Measurements from ENCODE around the gene NHSL2. TPM values are rescaled to one million over a fixed set of nuclear protein-coding genes. Genes with fewer than 3 reads are reported as not detected.

The NHSL2 gene
- total RNA-seq, 1 donor from 2014 or later = 58.1 TPM

- TF ChIP-seq CTCF (IDR thresholded peaks at IDR 0.05) = no peak
- no peaks in the 10 kb centered on the region for H3K27me3 ChIP-seq
- intact Hi-C loops (cut with DNase I) = loop anchor here (5.0 kb wide), 1 partner anchor 61 kb away; no protein-coding TSS in a partner anchor
- no peaks in the 10 kb centered on the region for H3K36me3 ChIP-seq
- H3K4me1 ChIP-seq = peaks cover 4 to 20% of the 10 kb centered on the region in 2 donors
- peak in 1 of 2 donors; percentile 88 for DNase-seq (ENCODE audit: low spot score in 2 of 2)
- peak overlapping the region; percentile 77 to 81 for H3K27ac ChIP-seq
- H3K9me3 ChIP-seq = no peaks in the 10 kb centered on the region
- H3K4me3 ChIP-seq = no peak overlapping the region
Measured at GRCh38 chrX:72123471-72124185, 213.0 kb downstream of the NHSL2 start.

DNA sequence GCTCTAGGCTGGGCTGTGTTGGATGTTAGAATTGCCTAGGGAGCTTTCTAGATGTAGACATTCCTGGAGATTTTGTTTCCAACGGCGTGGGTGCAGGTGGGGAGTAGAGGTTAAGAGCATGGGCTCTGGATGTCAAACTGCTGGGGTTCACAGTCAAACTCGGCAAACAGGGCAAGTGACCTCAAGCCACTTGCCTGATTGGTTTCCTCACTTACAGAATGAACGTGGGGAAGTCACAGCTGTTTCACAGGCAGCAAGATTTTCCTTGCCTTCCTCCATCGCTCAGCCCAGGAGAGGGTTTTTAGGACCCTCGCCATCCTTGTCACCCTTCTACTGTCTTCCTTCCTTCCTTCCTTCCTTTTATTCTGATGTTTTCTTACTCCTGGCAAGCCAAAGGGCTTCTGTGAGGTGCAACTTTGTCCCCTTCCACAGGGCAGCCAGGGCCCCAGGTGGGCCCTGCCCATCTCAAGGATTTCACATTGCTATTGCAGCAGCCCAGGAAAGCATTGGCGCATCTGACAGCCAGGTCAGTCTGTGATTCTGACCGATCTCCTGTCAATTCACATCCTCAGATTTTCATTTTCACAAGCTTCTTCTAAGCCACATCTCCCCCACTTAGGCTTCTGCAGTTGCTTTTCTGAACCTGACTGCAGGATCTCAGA is 214.0 kb downstream of the NHSL2 start:
- H3K27me3 ChIP-seq = no peaks in the 10 kb centered on the region
- peaks cover 4 to 20% of the 10 kb centered on the region in 2 donors for H3K4me1 ChIP-seq
- H3K9me3 ChIP-seq = no peaks in the 10 kb centered on the region
- no peak overlapping the region for H3K4me3 ChIP-seq
- DNase-seq (ENCODE audit: low spot score in 2 of 2) = no peak
- H3K36me3 ChIP-seq = no peaks in the 10 kb centered on the region
- TF ChIP-seq CTCF (IDR thresholded peaks at IDR 0.05) = no peak
- intact Hi-C loops (cut with DNase I) = loop anchor here (5.0 kb wide), 1 partner anchor 62 kb away; no protein-coding TSS in a partner anchor
- H3K27ac ChIP-seq = peak overlapping the region; percentile 77 to 81

GRCh38 chrX:72125331-72126047 is 214.8 kb downstream of the NHSL2 start:
- Histone ChIP-seq H3K36me3 (no peaks in the 10 kb centered on the region), H3K27me3 (no peaks in the 10 kb centered on the region), H3K4me3 (no peak overlapping the region), H3K9me3 (no peaks in the 10 kb centered on the region), H3K4me1 (peaks cover 4 to 20% of the 10 kb centered on the region in 2 donors), H3K27ac (peak overlapping the region; percentile 77 to 81)
- DNase-seq (ENCODE audit: low spot score in 2 of 2) = no peak
- peak in 2 of 3 experiments; percentile 9 to 13 for TF ChIP-seq CTCF (IDR thresholded peaks at IDR 0.05)
- intact Hi-C loops (cut with DNase I) = loop anchor here (1.0 kb wide), 2 partner anchors 107 to 126 kb away; no protein-coding TSS in a partner anchor

DNA sequence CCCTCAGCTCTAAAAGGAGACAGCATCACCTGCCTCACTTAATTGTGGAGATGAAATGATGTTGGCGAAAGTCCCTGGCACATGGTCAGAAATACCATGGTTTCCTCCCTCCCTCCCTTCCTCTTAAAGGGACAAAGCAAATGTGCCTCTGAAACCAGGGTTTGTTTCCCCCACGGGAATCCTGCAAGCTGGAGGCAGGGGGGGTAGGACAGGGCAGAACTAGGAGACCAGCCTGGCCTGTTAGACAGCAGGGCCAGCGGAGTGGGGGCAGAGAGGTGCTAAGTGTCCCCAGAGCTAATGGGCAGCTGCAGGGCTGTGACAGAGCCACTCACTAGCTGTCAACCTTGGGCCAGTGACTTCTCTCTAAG is 215.4 kb downstream of the NHSL2 start:
- H3K27ac ChIP-seq = peak overlapping the region; percentile 77 to 81
- DNase-seq (ENCODE audit: low spot score in 2 of 2) = no peak
- peaks cover 4 to 19% of the 10 kb centered on the region in 2 donors for H3K4me1 ChIP-seq
- no peak for TF ChIP-seq CTCF (IDR thresholded peaks at IDR 0.05)
- intact Hi-C loops (cut with DNase I) = loop anchor here (1.0 kb wide), 2 partner anchors 108 to 127 kb away; no protein-coding TSS in a partner anchor
- H3K27me3 ChIP-seq = no peaks in the 10 kb centered on the region
- no peak overlapping the region for H3K4me3 ChIP-seq
- H3K36me3 ChIP-seq = no peaks in the 10 kb centered on the region
- H3K9me3 ChIP-seq = no peaks in the 10 kb centered on the region

- H3K4me3 ChIP-seq = no peak overlapping the region
- peaks cover 4 to 17% of the 10 kb centered on the region in 2 donors for H3K4me1 ChIP-seq
- no peaks in the 10 kb centered on the region for H3K9me3 ChIP-seq
- H3K27me3 ChIP-seq = no peaks in the 10 kb centered on the region
- peak; percentile 56 to 94 for DNase-seq (ENCODE audit: low spot score in 2 of 2)
- H3K27ac ChIP-seq = peak overlapping the region; percentile 77 to 81
- intact Hi-C loops (cut with DNase I) = loop anchor here (1.0 kb wide), 2 partner anchors 108 to 127 kb away; no protein-coding TSS in a partner anchor
- peak; percentile 69 to 81 (median 77) for TF ChIP-seq CTCF (IDR thresholded peaks at IDR 0.05)
- no peaks in the 10 kb centered on the region for H3K36me3 ChIP-seq
Measured at GRCh38 chrX:72126539-72127140, 216.0 kb downstream of the NHSL2 start.
